RCC 7860 (cell line): Measurements from ENCODE around the gene ACAA2.
A peak's percentile ranks its signal among the peaks of the same experiment; 100 is the strongest.

Experiments used
- DNase-seq: peaks from one replicate; pipeline ENCODE4 v3.0.0-alpha.2; 2015; ENCODE audit warnings: low spot score
- FAIRE-seq: peaks from 2 replicates; lab custom pipeline; 2012; peaks lifted over from hg19 to GRCh38; lab: Jason Lieb, UNC

ACAA2 gene

DNA sequence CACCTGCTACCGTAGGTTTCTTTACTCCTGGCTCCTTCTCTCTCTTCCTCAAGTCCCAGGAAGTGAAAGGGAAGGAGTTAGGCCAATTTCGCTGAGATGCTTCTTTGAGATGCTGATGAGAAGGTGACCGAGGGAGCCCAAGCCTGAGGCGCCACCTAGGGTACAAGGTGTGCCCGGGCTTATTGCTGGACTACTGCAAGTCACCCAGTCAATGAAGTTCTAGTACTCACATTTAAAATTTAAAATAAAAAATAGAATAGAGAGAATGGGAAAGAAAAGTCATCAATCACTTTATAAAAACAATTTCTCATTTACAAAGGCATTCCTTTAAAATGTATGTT, 45.3 kb downstream of the ACAA2 start:
- FAIRE-seq = no peak

DNA sequence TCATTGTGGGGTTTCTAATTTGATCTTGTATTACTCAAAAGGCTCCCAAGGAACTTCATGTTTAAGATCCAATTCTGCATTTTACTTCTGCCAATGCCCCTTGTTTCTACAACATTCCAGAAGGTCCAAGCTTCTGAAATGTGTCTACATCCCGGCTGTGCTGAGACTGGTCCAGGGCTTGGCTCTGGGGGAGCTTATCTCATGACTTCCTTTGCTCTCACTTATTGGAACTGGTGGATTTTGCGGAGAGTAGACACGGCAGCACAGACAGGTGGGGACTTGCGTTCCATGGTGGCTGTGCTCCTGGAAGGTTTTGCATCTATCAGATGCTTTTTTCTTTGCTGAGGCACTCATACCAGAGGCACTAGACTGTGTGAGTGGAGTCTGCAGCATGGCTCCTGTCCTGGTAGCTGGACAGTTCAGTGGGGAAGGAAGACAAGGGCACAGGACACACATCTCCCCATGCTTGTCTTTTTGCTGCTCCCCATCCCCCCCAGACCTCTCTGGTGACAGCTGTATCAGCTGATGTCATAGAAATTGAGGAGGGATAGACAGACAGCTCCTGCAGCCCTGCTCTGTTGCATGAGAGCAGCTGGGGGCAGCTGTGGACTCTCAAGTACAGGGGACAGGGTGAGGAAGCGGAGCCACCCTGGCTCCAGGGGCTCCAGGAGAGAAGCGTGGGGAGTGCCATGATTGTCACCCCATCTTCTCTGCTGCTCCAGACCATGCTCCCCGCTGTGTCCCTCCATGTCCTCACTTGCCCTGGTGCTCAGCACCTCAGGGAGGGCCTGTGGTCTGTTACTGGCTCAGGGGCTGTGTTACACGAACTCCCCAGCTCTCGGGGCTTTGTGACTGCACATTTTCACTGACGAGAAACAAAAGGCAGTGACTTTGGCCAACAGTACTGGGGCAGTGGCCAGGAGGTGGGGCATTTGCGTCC, 46.0 kb downstream of the ACAA2 start:
- FAIRE-seq = no peak

More for the DNA sequence above, 45.3 kb downstream of the ACAA2 start:
- peak; percentile 50 for DNase-seq

DNA sequence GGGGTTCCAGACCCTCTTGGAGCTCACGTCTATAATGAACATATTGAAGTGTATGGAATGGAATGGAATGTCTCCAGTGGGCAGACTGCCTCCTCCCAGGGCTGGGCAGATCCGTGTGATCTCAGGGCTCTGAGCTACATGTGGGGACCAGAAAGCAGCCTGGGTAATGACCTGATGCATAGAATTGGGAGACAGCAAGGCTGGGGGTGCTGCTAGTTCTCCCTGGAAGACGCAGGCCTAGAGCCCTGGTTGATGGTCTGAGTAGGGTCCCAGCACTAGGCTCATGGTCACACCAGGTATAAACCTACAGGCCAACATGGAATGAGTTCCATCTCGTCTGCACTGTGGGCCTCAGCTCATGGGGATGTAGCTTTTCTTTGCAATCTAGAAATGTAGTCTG, 46.7 kb downstream of the ACAA2 start:
- DNase-seq (no peak), FAIRE-seq (no peak)

More for the DNA sequence above, 46.0 kb downstream of the ACAA2 start:
- no peak for DNase-seq

DNA sequence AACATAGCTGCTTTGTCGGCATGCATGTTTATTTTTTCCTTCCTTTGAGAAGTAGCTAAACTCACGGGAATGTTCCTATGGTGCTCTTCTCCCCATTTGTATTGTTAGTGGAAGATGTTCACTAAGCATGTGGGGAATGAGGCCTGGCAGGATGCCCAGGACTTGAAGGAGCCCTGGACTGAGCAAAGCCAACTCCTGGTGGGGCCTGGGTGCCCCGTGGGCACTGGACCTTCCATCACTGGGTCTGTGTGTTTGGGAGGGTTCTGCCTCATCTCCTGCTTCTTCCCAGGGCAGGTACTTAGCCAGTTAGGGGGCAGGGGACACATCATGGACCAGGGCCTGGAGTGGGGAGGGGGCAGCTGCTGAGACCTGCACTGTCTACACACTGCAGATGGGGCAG, 49.3 kb downstream of the ACAA2 start:
- DNase-seq = no peak
- no peak for FAIRE-seq

DNA sequence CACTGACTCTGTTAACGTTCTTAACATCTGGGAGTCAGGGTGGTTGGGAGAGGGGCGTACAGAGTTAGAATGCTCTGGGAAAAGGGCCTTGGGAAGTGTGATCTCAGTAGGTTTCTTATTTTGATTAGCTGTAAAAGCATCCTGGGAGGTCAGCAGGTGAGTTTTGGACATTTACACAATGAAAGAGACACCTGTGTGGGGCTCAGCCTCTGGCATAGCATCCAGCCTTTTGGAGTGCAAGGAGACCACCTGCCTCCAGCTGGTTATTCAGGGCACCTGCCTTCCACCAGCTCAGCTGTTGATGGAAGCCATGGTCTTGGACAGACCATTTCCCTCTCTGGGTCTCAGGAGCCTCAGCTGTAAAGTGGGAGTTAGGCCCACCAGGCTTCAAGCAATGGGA, 49.7 kb downstream of the ACAA2 start:
- FAIRE-seq = no peak

DNA sequence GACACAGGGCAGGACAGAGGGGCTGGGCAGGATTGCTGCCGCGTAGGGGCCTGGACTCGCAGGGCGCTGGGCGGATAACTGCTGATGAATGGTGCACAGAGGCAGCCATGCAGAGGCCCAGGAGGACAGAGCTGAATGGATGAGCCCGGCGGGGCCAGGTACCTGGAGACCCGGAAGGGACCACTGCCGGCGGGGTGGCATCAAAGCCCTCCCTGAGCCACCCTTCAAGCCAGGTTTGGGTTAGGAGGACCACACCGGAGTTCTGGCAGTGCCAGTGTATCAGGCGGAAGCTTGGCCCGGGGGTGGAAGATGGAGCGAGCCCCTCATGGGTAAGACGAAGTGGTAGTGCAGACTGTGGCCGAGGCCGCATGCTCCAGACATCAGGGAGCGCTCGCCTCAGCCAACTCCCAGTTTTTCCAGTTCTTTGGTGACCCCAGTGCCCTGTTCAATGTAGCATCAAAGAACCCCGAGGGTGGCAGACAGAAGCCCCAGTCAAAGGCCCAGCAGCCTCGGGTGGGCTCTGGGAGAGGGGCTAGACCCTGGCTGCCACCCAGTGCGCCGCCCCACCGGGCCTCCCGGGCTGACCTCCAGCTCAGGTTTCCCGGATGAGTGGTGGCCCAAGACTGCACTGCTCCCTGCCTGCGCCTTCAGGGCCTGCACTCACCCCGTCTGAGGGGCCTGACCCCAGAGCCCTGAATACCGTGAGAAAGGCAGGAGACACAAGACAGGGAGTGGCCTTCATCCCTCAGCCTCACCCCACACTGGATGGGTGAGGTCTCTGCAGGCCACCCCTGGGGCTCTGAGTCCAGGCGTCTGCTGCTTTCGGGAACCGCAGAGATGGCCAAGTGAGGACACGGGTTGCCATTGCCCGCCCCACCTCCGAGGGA, 50.9 kb downstream of the ACAA2 start:
- DNase-seq (no peak), FAIRE-seq (no peak)

More for the DNA sequence above, 49.7 kb downstream of the ACAA2 start:
- no peak for DNase-seq

DNA sequence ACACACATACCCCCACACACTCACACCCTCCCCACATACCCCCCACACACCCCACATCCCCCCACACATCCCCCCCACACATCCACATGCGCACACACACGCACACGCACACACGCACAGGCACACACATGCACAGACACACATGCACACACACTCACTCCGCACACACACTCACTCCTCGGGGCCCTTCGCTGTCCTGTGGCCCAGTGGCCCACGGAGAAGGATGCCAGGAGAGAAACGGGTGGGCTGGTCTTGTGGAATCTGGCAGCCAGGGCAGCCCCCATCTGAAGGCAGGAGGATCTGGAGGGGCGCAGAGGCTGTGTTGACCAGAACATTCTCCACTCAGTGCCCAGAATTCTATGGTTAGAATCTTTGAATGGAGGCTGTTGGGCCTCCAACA, 51.6 kb downstream of the ACAA2 start:
- DNase-seq (no peak), FAIRE-seq (no peak)

DNA sequence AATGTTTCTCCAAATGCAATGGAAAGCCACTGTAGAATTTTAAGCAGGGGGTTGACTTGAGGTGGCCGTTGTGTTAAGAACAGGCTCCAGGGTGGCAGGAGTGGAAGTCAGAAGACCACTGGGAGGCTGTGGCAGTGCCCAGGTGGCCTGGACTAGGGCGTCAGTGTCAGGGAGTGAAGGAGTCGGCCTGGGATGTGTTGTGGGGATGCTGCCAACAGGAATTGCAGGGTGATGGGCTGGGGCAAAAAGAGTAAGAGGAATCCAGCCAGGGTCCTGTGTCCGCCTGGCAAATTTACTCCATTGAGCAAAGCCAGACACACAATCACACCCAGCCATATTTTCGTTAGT, 55.1 kb downstream of the ACAA2 start:
- DNase-seq (no peak), FAIRE-seq (no peak)

DNA sequence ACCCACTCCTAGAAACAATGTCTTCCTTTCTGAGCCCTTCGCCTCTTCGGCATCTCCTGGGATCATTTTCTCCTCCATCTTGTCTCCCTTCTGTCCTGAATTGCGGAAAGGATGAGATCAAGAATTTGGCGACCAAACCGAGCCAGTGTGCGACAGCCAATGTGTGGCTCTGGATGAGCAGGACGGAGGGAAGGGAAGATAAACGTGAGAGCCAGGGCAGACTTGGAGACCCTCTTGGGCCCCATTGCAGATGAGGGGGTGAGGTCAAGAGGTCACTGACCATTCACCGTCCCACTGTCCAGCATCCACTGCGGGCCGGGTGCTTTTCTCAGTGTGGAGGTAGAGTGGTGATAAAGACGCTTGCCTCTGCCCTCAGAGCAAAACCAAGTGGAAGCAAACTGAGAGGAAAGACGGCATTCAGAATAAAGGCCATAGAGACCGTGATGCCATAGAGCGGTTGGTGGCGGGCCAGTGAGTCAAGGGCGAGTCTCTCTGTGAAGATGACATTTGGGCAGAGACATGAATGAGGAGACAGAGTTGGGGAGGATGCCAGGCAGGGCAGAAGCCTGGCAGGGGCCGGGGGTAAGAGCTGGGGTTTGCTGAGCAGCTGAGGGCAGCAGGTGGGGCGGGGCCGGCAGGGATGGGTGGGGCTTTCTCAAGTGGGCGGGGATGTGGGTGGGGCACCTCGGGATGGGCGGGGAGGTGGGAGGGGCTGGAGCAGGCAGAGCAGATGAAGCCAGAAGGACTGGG, 55.6 kb downstream of the ACAA2 start:
- DNase-seq (no peak), FAIRE-seq (no peak)

DNA sequence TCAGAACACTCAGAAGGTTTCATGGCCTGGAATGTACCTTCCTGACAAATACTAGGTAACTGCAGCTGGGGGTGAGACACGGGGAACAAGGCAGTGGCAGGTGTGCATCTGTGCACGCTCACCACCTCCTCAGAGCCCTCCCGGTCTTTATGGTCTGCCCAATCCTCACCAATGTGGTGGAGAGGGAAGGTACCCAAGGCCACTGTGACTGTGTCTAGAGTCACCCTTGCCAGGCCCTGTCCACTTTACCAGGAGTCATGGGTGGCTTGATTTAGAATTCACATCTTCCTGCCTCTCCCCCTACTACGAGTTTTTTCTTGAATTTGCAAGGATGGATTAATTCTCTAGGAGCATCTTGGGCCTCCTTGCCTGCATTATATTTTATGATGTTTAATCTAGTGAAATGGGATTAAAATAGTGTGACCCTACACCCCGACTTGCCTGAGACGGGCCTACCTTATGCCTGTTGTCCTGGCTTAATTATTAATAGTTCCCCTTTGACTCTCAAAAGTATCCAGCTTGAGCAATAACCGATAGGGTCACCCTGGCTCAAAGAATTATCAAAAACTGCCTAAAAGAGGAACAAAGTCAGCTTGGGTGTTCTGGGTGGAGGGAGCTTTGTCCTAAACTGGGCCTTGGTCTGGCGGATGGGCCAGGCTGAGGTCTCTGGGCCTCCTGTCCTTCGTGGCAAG, 56.5 kb downstream of the ACAA2 start:
- FAIRE-seq (no peak), DNase-seq (no peak)

DNA sequence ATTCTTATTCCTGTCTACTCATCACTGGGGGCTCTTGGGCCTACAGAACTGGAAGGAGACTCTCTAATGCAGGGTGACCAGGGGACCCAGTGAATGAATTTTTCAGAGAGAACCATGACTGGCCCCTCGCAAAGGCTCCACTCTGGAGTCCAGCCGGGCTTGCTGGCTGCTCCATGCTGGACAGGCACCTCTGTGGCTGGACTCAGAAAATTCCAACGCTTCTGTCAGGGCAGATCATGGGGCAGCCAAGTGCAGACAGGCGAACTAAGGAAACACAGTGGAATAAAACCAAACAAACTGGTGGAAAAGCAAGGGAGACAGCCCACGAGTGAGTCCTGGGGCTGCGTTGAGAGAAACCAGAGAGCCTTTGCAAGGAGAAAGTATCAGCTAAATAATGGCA, 57.2 kb downstream of the ACAA2 start:
- FAIRE-seq = no peak
- DNase-seq = no peak

DNA sequence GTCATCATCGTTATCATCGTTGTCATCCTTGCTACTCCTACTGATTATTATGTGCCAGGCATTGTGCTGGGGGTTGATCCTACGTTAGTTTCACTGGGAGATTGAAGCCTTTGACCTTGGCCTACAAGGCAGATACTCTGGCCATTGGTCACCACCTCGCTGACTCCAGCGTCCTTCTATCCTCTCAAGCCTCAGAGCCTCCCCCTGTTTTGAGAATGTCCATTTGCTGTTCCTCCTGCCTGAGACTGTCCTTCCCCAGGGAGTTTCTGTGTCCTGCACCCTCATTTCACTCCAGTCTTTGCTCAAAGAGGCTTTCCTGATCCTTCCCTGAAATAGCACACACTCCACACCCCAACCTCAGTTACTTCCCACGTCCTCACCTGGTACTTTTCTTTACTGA, 57.8 kb downstream of the ACAA2 start:
- FAIRE-seq = no peak
- no peak for DNase-seq

DNA sequence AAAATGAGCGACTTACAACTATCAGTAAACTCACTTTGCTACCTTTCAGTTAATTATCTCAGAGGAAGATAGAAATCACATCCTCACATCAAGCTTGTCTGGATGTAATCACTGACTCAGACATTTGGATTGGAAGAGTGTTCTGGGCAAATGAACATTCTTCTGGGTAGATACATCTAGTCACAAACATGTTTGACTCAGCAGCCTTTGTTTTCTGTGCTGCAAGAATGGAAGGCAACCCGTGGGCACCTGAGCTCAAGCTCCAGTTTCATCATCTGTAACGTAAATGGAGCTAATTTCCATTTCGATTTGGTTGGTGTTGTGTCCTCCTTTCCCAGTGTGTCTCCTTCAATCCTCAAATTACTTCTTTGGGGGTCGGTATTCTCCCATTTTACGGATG, 58.5 kb downstream of the ACAA2 start:
- no peak for FAIRE-seq

DNA sequence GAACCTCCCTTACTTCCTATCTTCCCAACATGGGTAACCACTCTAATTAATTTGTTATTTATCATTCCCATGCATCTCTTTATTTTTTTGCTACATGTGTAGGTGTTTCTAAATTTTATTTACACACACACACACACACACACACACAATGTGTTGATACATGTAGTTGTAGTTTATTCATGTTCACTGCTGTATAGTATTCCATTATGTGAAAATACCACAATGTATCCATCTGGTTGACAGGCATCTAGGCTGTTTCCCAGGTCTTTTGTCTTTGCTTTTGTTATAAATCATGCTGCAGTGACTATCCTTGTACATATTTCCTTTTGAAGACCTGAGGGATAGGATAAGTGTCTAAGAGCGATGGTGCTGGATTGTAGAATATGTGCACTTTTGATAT, 59.7 kb downstream of the ACAA2 start:
- FAIRE-seq = no peak
- no peak for DNase-seq

More for the DNA sequence above, 58.5 kb downstream of the ACAA2 start:
- no peak for DNase-seq

DNA sequence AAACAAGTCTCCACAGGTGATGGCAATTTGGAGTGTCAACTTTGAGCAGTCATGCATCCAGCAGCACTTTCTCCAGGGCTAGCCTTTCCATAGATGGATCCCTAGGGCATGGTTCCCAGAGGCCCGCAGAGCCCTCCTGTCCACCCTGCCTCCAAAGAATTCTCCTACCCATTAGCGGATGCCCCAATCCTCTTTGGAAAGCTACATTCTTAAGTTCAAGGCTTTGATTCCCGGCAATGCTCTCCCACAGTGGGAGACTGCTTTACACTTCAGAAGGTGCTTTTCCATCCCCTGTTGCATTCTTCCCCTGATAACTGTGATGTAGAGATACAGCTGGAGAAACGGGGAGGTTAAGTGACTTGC, 61.3 kb downstream of the ACAA2 start:
- FAIRE-seq = no peak

DNA sequence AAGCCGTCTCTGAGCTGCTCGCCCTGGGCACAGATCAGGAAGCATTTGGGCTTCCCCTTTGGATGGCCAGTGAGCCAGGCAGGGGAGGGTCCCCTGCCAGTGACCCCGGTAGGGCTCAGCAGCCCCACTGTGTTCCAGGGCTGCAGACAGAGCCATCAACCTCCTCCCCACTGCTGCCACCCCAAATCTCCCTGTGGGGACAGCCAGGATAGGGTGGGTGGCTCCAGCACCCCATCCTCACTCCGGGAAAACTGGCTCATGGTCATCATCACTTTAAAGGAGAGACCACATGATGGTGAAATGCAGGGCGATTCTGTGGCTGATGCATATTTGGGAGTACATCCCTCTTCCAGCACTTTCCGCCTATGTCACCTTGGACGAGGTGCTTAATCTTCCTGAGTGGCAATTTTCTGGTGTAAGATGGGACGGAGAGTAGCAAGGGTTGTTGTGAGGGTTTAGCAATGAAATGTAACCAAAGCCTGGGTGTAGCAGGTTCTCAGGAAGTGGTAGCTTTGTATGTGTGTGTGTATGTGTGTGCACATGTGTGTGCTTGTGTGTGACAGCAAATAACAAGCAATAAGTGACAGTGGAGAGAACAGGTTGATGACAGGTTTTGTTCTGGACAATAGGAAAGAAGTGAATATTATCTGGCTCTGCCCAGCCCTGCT, 61.8 kb downstream of the ACAA2 start:
- FAIRE-seq = no peak

More for the DNA sequence above, 61.3 kb downstream of the ACAA2 start:
- no peak for DNase-seq

DNA sequence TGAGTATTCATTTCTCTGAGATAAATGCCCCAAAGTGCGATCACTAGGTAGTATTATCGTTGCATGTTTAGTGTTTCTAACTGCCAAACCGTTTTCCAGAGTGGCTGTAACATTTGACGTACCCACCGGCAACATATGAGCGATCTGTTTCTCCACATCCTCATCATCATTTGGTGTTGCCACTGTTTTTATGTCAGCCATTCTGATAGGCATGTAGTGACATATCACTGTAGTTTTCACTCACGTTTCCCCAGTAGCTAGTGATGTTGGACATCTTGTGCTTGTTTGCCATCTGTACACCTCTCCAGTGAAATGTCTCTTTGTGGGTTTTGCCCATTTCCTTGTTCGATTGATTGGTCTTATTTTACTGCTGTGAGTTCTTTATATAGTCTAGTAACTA, 63.8 kb downstream of the ACAA2 start:
- FAIRE-seq (no peak), DNase-seq (no peak)

More for the DNA sequence above, 61.8 kb downstream of the ACAA2 start:
- no peak for DNase-seq

DNA sequence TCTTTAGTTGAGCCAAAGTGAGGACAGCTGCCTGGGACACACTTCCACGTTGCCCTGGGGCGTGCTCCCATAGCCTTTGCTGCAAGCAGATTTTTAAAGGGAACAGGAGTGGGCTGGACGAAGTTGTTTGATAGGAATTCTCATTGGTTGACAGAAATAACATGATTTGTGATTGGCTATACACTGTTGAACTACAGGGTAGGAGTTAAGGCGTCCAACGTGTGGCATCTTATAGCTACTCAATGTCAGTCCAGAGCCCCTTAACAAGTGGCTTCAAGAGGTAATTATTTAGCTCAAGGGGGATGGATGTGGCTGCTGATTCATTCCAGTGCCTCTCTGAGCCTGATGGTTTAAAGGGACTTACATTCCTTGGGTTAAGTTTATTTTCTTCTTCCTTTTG, 65.5 kb downstream of the ACAA2 start:
- DNase-seq (no peak), FAIRE-seq (no peak)

DNA sequence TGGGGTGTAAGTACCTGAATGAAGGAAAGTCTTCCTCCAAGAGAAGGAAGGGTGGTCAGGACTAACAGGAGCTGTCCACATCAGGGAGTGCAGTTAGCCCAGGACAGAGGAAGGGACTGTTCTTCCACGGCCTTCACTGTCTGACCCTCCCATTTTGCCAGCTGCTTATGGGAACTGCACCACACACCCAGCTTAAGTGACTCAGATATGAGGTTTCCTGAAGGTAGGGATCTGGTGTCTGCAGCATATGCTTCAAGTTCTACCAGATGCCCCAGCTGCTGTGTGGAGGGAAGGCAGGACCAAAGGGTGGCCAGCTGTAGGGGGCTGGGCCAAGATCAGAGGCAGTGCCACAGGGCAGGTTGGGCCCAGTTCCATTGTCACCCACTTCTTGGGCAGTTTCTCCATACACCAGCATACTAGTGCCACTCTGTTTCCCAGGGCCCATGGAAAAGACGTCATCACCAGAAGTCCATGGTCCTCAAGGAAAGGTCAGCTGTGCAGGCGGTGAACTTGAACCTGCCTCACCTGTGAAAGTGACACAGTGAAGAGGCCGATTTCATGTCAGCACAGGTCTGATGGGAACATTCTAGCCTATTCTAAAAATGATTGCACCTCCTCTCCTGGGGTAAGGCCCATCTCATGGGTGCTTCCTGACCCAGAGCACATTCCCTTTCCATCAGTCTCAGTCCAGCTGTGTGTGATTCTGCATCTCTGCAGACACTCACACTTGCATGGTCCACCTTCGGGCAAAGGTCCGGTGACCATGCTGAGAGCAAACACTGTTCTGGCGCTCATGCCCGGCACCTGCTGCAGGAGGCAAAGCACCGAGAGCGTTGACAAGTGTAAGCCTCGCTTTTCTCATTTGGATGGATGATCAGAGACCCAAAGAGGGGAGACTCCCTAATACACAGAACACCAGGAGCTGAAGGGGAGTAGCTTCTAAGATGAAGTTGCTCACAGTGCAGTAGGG, 68.0 kb downstream of the ACAA2 start:
- FAIRE-seq = no peak
- DNase-seq = no peak
